Osteoblast (primary cell): ENCODE data around the gene CEP112. TPM values are rescaled to one million over a fixed set of nuclear protein-coding genes. Genes with fewer than 3 reads are reported as not detected.

Source experiments
- DNase-seq: peaks from one replicate; pipeline ENCODE4 v3.0.0; 2011; ENCODE audit warnings: low spot score, mixed read lengths; ENCODE audit not compliant: insufficient read length; ENCODE audit errors: missing footprints
- H2AFZ ChIP-seq: 2 replicates; pipeline ENCODE4 v1.6.0; 2011; ENCODE audit warnings: mild to moderate bottlenecking, low read length
- H3K27ac ChIP-seq: 2 replicates; pipeline ENCODE4 v1.5.1; 2011; ENCODE audit warnings: mild to moderate bottlenecking, low read depth, low read length, moderate library complexity
- H3K27me3 ChIP-seq: 2 replicates; pipeline ENCODE4 v1.6.0; 2012; ENCODE audit warnings: mild to moderate bottlenecking, control low read depth, inconsistent platforms, low read length, moderate library complexity; ENCODE audit not compliant: insufficient read depth
- H3K36me3 ChIP-seq: 2 replicates; pipeline ENCODE4 v1.5.1; 2011; ENCODE audit warnings: mild to moderate bottlenecking, low read length, control low read depth, moderate library complexity; ENCODE audit not compliant: insufficient read depth
- H3K4me1 ChIP-seq: 2 replicates; pipeline ENCODE4 v1.5.1; 2011; ENCODE audit warnings: mild to moderate bottlenecking, low read length, control low read depth, moderate library complexity; ENCODE audit not compliant: insufficient read depth
- H3K4me2 ChIP-seq: 2 replicates; pipeline ENCODE4 v1.6.0; 2011; ENCODE audit warnings: mild to moderate bottlenecking, low read length; ENCODE audit not compliant: insufficient read depth
- H3K4me3 ChIP-seq: fragments of 200-600 bp; sonication (generic); 3 replicates; pipeline ENCODE4 v1.5.1; 2012; ENCODE audit warnings: mild to moderate bottlenecking, low read length, inconsistent platforms; ENCODE audit not compliant: insufficient read depth
- H3K79me2 ChIP-seq: 2 replicates; pipeline ENCODE4 v1.6.0; 2012; ENCODE audit warnings: mild to moderate bottlenecking, low read length, control low read depth, inconsistent platforms; ENCODE audit not compliant: insufficient read depth
- H3K9me3 ChIP-seq: 2 replicates; pipeline ENCODE4 v1.5.1; 2011; ENCODE audit warnings: low read depth, low read length, control low read depth
- H4K20me1 ChIP-seq: 2 replicates; pipeline ENCODE4 v1.6.0; 2012; ENCODE audit warnings: mild to moderate bottlenecking, low read length, control low read depth; ENCODE audit not compliant: insufficient read depth
- total RNA-seq: library from RNA; depleted of rRNA; stranded (reverse); fragments of >200 nt; gene quantifications from 2 replicates; pipeline ENCODE4 v1.2.3, GENCODE V29; 2012
- TF ChIP-seq, protein P1 (sequence below): IDR thresholded peaks from 2 replicates; pipeline ENCODE4 v1.5.1; 2011; ENCODE audit warnings: mild to moderate bottlenecking, low read depth, low read length, moderate library complexity; ENCODE audit errors: extremely low read depth

Gene CEP112
- total RNA-seq, 1 donor = 8.3 TPM

DNA sequence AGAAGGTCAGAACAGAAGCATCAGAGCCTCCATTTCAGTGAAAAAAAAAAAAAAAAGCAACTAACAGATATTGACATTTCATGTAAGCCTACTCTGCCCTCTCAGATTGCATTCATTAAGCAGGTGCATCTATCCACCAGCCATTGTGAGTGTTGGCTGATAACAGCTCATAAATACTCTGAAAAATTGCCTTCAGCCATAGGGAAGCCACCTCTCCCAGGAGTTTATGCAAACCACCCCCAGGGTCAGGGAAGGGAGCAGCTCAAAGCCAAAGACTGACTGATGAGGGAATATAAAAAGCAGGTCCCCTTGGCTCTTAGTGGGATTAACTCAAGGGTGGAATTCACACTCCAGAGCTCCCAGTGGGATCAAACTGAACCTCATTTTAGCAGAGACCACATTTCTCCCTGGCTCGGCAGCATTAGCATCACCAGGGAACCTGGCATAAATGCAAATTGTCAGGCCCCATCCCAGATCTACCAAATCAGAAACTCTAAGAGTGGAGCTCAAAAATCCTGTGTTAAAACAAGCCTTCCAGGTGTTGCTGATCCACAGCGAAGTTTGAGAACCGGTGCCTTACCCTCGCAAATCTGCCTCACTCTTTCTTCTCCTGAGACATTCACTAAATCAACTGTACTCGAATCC is 23.1 kb upstream of the CEP112 start:
- no peaks in the 10 kb centered on the region for H3K9me3 ChIP-seq
- no peak overlapping the region for H3K4me2 ChIP-seq
- H2AFZ ChIP-seq = no peak overlapping the region
- no peaks in the 10 kb centered on the region for H4K20me1 ChIP-seq
- no peaks in the 10 kb centered on the region for H3K4me1 ChIP-seq
- H3K79me2 ChIP-seq = no peaks in the 10 kb centered on the region
- no peak overlapping the region for H3K4me3 ChIP-seq
- no peak overlapping the region for H3K27ac ChIP-seq
- H3K27me3 ChIP-seq = peaks cover 31% of the 10 kb centered on the region
- TF ChIP-seq, protein P1, sequence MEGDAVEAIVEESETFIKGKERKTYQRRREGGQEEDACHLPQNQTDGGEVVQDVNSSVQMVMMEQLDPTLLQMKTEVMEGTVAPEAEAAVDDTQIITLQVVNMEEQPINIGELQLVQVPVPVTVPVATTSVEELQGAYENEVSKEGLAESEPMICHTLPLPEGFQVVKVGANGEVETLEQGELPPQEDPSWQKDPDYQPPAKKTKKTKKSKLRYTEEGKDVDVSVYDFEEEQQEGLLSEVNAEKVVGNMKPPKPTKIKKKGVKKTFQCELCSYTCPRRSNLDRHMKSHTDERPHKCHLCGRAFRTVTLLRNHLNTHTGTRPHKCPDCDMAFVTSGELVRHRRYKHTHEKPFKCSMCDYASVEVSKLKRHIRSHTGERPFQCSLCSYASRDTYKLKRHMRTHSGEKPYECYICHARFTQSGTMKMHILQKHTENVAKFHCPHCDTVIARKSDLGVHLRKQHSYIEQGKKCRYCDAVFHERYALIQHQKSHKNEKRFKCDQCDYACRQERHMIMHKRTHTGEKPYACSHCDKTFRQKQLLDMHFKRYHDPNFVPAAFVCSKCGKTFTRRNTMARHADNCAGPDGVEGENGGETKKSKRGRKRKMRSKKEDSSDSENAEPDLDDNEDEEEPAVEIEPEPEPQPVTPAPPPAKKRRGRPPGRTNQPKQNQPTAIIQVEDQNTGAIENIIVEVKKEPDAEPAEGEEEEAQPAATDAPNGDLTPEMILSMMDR = no peak
- no peaks in the 10 kb centered on the region for H3K36me3 ChIP-seq
- DNase-seq = no peak

DNA sequence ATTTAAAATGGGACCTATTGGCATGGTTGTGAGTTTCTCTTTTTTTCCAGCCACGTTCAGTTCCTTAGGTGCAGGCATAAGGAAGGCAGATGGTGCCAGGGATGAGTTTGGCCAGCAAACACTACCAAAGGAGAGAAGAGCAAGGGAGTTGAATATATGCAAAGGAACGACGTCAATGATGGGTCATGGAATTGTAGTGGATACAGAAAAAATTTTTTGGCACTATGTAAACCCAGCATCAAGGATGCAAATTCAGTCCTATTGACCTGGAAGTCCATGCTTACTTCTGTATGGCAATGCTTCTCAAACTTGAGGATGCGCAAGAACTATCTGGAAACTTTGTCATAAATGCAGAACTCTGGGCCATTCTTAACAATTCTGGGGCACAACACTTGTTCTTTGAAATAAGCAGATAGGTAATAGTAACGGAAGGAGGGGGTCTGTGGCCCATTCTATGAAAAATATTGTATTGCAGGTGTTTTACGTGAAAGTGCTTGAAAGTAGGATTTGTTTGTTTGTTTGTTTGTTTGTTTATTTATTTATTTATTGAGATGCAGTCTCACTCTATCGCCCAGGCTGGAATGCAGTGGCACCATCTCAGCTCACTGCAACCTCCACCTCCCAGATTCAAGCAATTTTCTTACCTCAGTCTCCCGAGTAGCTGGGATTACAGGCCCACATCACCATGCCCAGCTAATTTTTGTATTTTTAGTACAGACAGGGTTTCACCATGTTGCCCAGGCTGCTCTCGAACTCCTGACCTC is 19.3 kb upstream of the CEP112 start:
- TF ChIP-seq, protein P1 = no peak
- Histone ChIP-seq H4K20me1 (no peaks in the 10 kb centered on the region), H3K4me2 (no peak overlapping the region), H3K79me2 (no peaks in the 10 kb centered on the region), H3K27me3 (peaks cover 22% of the 10 kb centered on the region), H2AFZ (no peak overlapping the region), H3K9me3 (no peaks in the 10 kb centered on the region), H3K4me3 (no peak overlapping the region), H3K36me3 (no peaks in the 10 kb centered on the region), H3K27ac (no peak overlapping the region), H3K4me1 (no peaks in the 10 kb centered on the region)
- DNase-seq = no peak

DNA sequence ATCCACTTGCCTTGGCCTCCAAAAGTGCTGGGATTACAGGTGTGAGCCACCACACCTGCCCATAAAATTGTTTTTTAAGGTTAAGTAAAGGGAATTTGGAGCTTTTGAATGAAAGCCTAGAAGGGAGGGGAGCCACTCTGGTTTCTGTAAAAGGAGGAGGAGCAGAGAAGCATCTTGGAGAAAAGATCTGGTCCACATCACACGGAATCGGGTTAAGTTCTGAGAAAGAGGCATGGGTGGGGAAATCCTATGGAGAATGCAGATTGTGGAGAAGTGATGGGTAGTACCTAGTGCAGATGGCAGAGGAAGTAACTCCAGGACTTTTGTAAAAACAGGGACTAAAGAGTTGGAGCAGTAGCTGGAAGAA is 18.3 kb upstream of the CEP112 start:
- no peak overlapping the region for H3K27ac ChIP-seq
- H3K4me3 ChIP-seq = no peak overlapping the region
- no peak overlapping the region for H2AFZ ChIP-seq
- no peaks in the 10 kb centered on the region for H3K9me3 ChIP-seq
- no peak for DNase-seq
- H3K27me3 ChIP-seq = peaks cover 16% of the 10 kb centered on the region
- H3K4me1 ChIP-seq = no peaks in the 10 kb centered on the region
- no peak overlapping the region for H3K4me2 ChIP-seq
- no peaks in the 10 kb centered on the region for H3K79me2 ChIP-seq
- no peaks in the 10 kb centered on the region for H3K36me3 ChIP-seq
- no peaks in the 10 kb centered on the region for H4K20me1 ChIP-seq
- TF ChIP-seq, protein P1 = no peak

DNA sequence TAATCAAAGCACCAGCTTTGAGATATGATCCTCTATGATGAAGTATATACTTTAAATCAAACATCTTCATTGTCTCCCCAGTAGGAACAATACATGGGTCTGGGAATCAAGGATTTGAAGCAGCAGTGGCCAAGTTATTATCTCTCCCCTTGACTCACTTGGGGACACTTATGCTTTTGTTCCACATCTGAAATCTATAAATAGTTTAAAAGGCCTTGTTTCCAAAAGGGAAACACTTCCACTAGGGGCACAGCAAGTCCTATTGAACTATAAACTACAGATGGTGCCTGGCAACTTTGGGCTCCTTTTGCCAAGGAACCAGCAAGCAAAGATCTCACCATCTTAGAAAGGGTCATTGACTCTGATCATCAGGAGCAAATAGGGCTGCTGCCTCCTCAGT is 16.0 kb upstream of the CEP112 start:
- H3K27ac ChIP-seq = no peak overlapping the region
- H3K27me3 ChIP-seq = peaks cover 5% of the 10 kb centered on the region
- no peaks in the 10 kb centered on the region for H3K79me2 ChIP-seq
- DNase-seq = no peak
- H3K4me2 ChIP-seq = no peak overlapping the region
- no peaks in the 10 kb centered on the region for H3K9me3 ChIP-seq
- no peaks in the 10 kb centered on the region for H4K20me1 ChIP-seq
- no peak overlapping the region for H3K4me3 ChIP-seq
- H3K36me3 ChIP-seq = no peaks in the 10 kb centered on the region
- no peaks in the 10 kb centered on the region for H3K4me1 ChIP-seq
- TF ChIP-seq, protein P1 = no peak
- H2AFZ ChIP-seq = no peak overlapping the region
